A673 (cell line): Measurements from ENCODE around the gene BAG5. TPM values are rescaled to one million over a fixed set of nuclear protein-coding genes. Genes with fewer than 3 reads are reported as not detected.

Experiments
- BruUV-seq: library from RNA; stranded (reverse); fragments of 400-500 nt; replicated peaks from 2 replicates; lab custom pipeline; 2021; lab: Mats Ljungman, UMichigan
- CTCF ChIA-PET: fragments of 300-600 bp; sonication (Branson Sonifier 250); formaldehyde crosslinking; loops from one replicate; lab custom pipeline; 2022; ENCODE audit warnings: antibody characterized with exemption; lab: Charles Lee
- POLR2A ChIA-PET: fragments of 300-600 bp; sonication (Branson Sonifier 250); formaldehyde crosslinking; loops from one replicate; lab custom pipeline; 2022; ENCODE audit warnings: antibody characterized with exemption; ENCODE audit not compliant: low non-redundant PET; lab: Charles Lee
- DNase-seq: peaks from one replicate; pipeline ENCODE4 v3.0.0-alpha.2; 2015; ENCODE audit warnings: low spot score
- H3K27ac ChIP-seq: fragments of 200-600 bp; sonication (generic); 2 replicates; pipeline ENCODE4 v1.5.1; 2016; ENCODE audit warnings: mixed run types, low read depth, mild to moderate bottlenecking, mixed read lengths, antibody characterized with exemption, low read length; ENCODE audit not compliant: poor library complexity, severe bottlenecking
- H3K27me3 ChIP-seq: fragments of 200-600 bp; sonication (generic); replicated peaks from 2 replicates; pipeline ENCODE4 v1.6.1; 2017; ENCODE audit warnings: mixed run types, low read depth, mild to moderate bottlenecking, mixed read lengths, antibody characterized with exemption, low read length; ENCODE audit not compliant: insufficient read depth, poor library complexity
- H3K36me3 ChIP-seq: fragments of 200-600 bp; sonication (generic); 2 replicates; pipeline ENCODE4 v1.6.1; 2016; ENCODE audit warnings: mixed run types, mild to moderate bottlenecking, mixed read lengths, antibody characterized with exemption, low read length; ENCODE audit not compliant: insufficient read depth, poor library complexity, severe bottlenecking
- H3K4me1 ChIP-seq: fragments of 200-600 bp; sonication (generic); 2 replicates; pipeline ENCODE4 v1.6.1; 2017; ENCODE audit warnings: mixed run types, mild to moderate bottlenecking, mixed read lengths, antibody characterized with exemption, low read length; ENCODE audit not compliant: insufficient read depth, poor library complexity, severe bottlenecking
- H3K4me3 ChIP-seq: fragments of 200-600 bp; sonication (generic); 2 replicates; pipeline ENCODE4 v1.5.1; 2016; ENCODE audit warnings: low read depth, mixed run types, mild to moderate bottlenecking, mixed read lengths, low read length; ENCODE audit not compliant: poor library complexity, severe bottlenecking
- H3K9me3 ChIP-seq: fragments of 200-600 bp; sonication (generic); 2 replicates; pipeline ENCODE4 v1.6.1; 2016; ENCODE audit warnings: mixed run types, low read depth, mild to moderate bottlenecking, mixed read lengths, antibody characterized with exemption, low read length; ENCODE audit not compliant: poor library complexity, severe bottlenecking
- CTCF ChIP-seq: fragments of 300-800, 200-600 bp; sonication (generic); conservative IDR thresholded peaks from 2 replicates; pipeline ENCODE4 v1.5.1; 2017; ENCODE audit warnings: low read depth, mild to moderate bottlenecking, antibody characterized with exemption, low read length, moderate library complexity, mixed read lengths
- EZH2 ChIP-seq: fragments of 200-600 bp; sonication (generic); IDR thresholded peaks from 2 replicates; pipeline ENCODE4 v1.6.1; 2017; ENCODE audit warnings: borderline replicate concordance, low read depth, mild to moderate bottlenecking, mixed read lengths, antibody characterized with exemption, low read length; ENCODE audit not compliant: poor library complexity, severe bottlenecking
- intact Hi-C: fragments of 100-400 bp; cut with micrococcal nuclease; formaldehyde crosslinking; loops from one replicate; pipeline ENCODE4 v1.10.0; 2022; ENCODE audit not compliant: unreplicated experiment
- total RNA-seq: library from RNA; stranded (reverse); gene quantifications from 2 replicates; pipeline ENCODE4 v1.2.3, GENCODE V29; 2021

Gene BAG5
- total RNA-seq, 1 experiment from 2014 or later: 39.8 TPM

GRCh38 chr14:103507751-103508150, 54.7 kb downstream of the BAG5 start:
- Histone ChIP-seq H3K27me3 (no peaks in the 10 kb centered on the region), H3K36me3 (peaks cover 19% of the 10 kb centered on the region), H3K27ac (no peak overlapping the region), H3K4me3 (no peak overlapping the region), H3K4me1 (peaks cover 5% of the 10 kb centered on the region), H3K9me3 (no peaks in the 10 kb centered on the region)
- ChIA-PET POLR2A (no interaction called here), CTCF (no interaction called here)
- intact Hi-C loops: no loop called here
- TF ChIP-seq CTCF (no peak), EZH2 (no peak)
- DNase-seq: no peak
- BruUV-seq: no TSS peak

Other genes with a start within 250 kb of the BAG5 start
- gene EIF5, start 228.4 kb downstream of the BAG5 start, total RNA-seq: 416 and 446 TPM in 2 replicates
- gene MARK3, start 177.2 kb downstream of the BAG5 start, total RNA-seq: 94.4 and 101 TPM in 2 replicates
- 118 and 183 TPM in 2 replicates for gene CKB, start 39.8 kb downstream of the BAG5 start, total RNA-seq
- gene TRMT61A, start 33.5 kb downstream of the BAG5 start, total RNA-seq: 19.3 and 23.6 TPM in 2 replicates
- gene COA8, start 303 bp upstream of the BAG5 start, total RNA-seq: 48.6 and 51.0 TPM in 2 replicates
- 163 and 171 TPM in 2 replicates for gene KLC1, start 66.6 kb upstream of the BAG5 start, total RNA-seq
- 82.1 and 91.8 TPM in 2 replicates for gene XRCC3, start 152.8 kb upstream of the BAG5 start, total RNA-seq
- gene ZFYVE21, start 153.2 kb upstream of the BAG5 start, total RNA-seq: 35.7 and 38.6 TPM in 2 replicates